ENCODE measurements around the gene CALML6. TPM values are rescaled to one million over a fixed set of nuclear protein-coding genes. Genes with fewer than 3 reads are reported as not detected.

Gene CALML6
- total RNA-seq, 1 donor from 2014 or later = 0.90 TPM

DNA sequence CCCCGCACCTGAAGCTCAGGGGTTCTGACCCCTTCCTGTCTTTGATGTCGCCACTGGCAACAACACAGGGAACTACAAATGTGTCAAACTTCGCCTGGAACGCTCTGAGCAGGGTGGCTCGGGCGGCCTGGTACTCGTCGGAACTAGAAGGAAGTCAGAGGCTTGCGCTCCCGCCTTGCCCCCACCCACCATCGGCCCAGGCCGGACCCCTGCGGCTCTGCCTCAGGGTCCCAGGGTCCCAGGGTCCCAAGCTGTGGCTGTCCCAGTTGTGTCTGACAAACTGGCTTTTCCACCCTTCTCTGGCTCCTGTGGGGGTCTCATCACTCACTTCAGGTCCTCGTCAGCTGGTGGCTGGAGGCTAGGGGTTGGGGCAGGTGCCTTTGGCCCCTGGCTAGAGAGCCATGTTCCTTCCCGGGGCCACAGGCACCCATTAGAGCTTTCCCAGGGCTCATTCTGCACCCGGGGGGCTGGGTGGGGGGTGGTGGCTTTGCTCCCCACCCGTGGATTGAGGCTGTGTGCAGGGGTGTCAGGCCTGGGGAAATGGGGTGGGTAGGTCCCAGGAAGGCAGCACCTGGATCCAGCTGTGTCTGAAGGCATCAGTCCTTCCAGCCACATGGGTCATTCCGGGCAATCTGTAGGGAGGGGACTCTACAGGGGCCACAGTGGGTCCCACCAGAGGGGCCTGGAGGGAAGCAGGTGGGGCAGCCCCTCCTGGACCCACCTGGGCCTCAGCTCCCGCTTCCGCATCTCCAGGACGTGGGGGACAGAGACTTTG is 12.0 kb downstream of the CALML6 start:
- Histone ChIP-seq H3K27ac (no peak overlapping the region), H3K4me1 (no peaks in the 10 kb centered on the region), H3K4me3 (no peak overlapping the region), H3K36me3 (no peaks in the 10 kb centered on the region), H3K9me3 (no peaks in the 10 kb centered on the region), H3K27me3 (no peaks in the 10 kb centered on the region)
- intact Hi-C loops (cut with DNase I) = no loop called here
- no peak for ATAC-seq
- no peak for DNase-seq
- TF ChIP-seq, protein P1, sequence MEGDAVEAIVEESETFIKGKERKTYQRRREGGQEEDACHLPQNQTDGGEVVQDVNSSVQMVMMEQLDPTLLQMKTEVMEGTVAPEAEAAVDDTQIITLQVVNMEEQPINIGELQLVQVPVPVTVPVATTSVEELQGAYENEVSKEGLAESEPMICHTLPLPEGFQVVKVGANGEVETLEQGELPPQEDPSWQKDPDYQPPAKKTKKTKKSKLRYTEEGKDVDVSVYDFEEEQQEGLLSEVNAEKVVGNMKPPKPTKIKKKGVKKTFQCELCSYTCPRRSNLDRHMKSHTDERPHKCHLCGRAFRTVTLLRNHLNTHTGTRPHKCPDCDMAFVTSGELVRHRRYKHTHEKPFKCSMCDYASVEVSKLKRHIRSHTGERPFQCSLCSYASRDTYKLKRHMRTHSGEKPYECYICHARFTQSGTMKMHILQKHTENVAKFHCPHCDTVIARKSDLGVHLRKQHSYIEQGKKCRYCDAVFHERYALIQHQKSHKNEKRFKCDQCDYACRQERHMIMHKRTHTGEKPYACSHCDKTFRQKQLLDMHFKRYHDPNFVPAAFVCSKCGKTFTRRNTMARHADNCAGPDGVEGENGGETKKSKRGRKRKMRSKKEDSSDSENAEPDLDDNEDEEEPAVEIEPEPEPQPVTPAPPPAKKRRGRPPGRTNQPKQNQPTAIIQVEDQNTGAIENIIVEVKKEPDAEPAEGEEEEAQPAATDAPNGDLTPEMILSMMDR (IDR thresholded peaks at IDR 0.05) = no peak

DNA sequence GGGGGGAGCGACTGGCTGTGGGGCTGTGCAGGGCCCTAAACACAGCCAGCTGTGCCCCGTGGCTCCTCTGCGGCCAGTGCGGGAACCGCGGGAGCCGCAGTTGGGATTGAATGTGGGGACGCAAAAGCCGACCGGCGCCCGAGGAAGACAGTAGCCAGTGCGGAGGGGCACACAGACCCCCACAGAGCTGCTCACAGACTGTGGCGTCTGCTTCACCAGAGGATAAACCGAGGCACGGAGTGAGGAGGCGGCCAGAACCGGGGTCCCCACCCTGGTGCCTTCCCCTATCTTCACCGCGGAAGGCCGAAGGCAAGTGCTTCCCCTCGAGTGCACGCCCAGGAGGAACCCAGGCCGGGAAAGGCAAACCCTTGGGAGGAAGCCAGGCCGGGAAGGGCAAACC is 12.7 kb downstream of the CALML6 start:
- no peaks in the 10 kb centered on the region for H3K27me3 ChIP-seq
- no peaks in the 10 kb centered on the region for H3K9me3 ChIP-seq
- TF ChIP-seq, protein P1 (IDR thresholded peaks at IDR 0.05) = no peak
- H3K27ac ChIP-seq = no peak overlapping the region
- H3K36me3 ChIP-seq = no peaks in the 10 kb centered on the region
- DNase-seq (no peak), ATAC-seq (no peak)
- intact Hi-C loops (cut with DNase I) = no loop called here
- no peaks in the 10 kb centered on the region for H3K4me1 ChIP-seq
- no peak overlapping the region for H3K4me3 ChIP-seq

DNA sequence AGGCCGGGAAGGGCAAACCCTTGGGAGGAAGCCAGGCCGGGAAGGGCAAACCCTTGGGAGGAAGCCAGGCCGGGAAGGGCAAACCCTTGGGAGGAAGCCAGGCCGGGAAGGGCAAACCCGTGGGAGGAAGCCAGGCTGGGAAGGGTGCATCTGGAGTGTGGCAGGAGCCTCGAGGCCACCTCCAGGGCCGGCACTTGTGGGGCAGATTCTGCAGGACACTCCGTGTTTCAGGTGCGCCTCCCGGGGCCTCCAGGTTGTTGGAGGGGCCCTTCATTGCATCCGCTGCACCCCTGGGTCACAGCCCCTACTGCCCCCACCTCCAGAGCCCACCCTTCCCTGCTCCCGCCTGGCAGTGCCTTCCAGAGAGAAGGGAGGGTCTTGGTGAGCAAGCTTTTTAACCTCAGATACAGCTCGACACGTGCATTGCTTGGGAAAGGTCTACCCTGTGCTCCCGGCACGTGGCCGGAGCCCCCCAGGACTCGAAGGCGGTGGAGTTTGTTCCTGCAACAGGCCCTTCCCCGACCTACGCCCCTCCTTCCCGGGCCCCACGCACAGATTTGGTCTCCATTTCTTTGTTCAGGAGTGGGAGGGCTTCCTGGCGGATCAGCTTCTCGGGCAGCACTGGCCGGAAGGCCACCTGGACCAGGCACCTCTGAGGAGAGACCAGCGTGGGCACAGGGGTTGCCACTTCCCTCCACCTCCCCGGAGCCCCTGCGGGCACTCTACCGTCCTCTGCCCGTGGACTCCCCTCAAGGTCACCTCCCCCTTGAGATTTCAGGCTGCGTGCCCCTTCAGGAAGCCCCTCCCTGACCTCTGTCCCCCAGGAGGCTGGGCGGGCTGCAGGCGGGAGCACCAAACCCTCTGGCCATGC is 13.4 kb downstream of the CALML6 start:
- TF ChIP-seq, protein P1 (IDR thresholded peaks at IDR 0.05) = no peak
- intact Hi-C loops (cut with DNase I) = no loop called here

DNA sequence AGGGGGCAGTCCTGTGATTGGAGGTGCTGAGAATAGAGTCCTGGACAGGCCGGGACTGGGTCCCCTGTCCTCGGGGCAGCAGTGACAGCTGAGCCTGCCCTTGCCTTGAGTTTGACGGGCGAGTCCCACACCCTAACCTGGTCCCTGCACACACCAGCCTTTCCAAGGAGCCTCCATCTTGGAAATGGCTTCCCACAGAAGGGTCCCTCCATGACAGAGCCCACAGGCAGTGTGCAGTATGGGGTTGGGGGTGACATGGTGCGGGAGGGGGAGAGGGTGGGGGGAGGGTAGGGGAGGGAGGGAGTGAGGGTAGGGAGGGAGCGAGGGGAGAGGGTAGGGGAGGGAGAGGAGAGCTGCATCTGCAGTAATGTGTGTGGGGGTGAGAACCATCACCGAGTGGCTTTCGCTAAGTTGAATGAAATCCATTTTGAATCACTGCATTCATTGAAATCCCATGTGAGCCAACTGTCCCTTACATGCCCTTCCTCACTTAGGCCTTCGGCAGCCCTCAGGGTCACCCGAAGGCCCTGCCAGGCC is 14.1 kb downstream of the CALML6 start:
- intact Hi-C loops (cut with DNase I) = no loop called here

More for the DNA sequence above, 13.4 kb downstream of the CALML6 start:
- H3K4me3 ChIP-seq = no peak overlapping the region
- no peak overlapping the region for H3K27ac ChIP-seq
- H3K9me3 ChIP-seq = no peaks in the 10 kb centered on the region
- no peaks in the 10 kb centered on the region for H3K4me1 ChIP-seq
- H3K36me3 ChIP-seq = no peaks in the 10 kb centered on the region
- H3K27me3 ChIP-seq = no peaks in the 10 kb centered on the region
- ATAC-seq = no peak
- DNase-seq = no peak

More for the DNA sequence above, 14.1 kb downstream of the CALML6 start:
- ATAC-seq (no peak), DNase-seq (no peak)
- TF ChIP-seq, protein P1 (IDR thresholded peaks at IDR 0.05) = no peak
- H3K4me3 ChIP-seq = no peak overlapping the region
- H3K27me3 ChIP-seq = no peaks in the 10 kb centered on the region
- H3K27ac ChIP-seq = no peak overlapping the region
- no peaks in the 10 kb centered on the region for H3K9me3 ChIP-seq
- no peaks in the 10 kb centered on the region for H3K4me1 ChIP-seq
- H3K36me3 ChIP-seq = no peaks in the 10 kb centered on the region
